ENCODE measurements around the gene GSE1.

GSE1 gene

DNA sequence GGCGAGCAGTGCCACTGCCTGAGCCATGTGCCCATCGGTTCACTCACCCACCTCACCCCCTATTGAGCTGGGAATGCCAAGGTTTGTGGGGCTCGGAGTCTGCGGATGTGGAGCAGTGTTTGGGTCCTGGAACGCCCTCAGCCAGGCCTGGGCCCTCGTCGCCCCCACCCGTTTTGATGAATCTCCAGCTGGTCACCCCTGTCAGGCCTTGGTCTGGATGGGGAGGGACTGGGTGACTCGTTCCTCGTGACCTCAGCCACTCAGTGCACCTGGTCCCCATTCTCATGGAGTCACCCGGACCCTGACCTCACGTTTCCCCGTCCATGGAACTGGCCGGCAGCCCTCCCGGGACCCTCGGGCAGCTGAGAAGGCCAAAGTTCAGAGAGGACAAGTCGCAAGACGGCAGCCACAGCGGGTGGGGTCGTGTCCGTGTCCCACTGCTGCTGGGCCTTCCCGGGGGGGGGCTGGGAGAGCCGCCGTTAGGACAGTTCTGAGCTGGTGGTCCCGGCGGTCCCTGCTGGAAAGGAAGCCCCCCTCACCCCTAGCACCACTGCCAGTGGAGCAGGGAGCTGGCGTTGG lies 23.2 kb downstream of the GSE1 start:
- DNase-seq, result no peak

GRCh38 chr16:85637061-85637807 lies 24.1 kb downstream of the GSE1 start:
- DNase-seq, result no peak

- DNase-seq, result no peak
These were observed 24.9 kb downstream of the GSE1 start for GRCh38 chr16:85637808-85638647.

DNA sequence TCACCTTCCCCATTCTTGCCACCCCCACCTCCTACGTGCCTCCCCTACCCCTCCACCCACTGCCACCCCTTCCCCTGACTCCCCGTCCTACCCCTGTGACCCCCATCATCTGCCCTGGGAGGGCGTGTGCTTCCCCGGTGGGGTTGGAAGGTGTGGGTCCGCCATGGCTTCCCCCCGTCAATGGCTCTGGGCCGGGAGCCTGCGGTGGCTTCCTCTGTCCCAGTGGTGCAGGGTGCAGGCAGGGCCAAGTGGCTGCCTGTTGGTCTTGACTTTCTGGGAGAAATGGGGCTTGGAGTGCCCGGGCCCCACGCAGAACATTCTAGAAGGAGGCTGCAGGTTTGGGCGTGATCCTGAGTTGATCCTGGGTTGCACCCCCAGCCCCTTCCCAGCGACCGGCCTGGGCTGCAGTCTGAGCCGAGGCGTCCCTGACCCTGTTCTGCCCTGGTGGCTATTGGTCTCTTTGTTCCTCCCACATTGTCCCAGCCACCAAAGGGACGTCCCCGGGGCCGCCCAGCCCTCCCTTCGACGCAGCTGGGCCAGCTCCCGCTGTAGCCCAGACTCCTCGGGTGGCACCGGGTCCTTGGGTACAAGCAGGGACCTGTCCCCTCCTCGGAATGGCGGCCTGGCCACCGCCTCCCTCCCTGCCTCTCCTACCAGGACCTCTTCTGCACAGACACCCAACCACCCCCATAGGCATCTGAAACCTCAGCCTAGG lies 25.7 kb downstream of the GSE1 start:
- DNase-seq, result no peak

DNA sequence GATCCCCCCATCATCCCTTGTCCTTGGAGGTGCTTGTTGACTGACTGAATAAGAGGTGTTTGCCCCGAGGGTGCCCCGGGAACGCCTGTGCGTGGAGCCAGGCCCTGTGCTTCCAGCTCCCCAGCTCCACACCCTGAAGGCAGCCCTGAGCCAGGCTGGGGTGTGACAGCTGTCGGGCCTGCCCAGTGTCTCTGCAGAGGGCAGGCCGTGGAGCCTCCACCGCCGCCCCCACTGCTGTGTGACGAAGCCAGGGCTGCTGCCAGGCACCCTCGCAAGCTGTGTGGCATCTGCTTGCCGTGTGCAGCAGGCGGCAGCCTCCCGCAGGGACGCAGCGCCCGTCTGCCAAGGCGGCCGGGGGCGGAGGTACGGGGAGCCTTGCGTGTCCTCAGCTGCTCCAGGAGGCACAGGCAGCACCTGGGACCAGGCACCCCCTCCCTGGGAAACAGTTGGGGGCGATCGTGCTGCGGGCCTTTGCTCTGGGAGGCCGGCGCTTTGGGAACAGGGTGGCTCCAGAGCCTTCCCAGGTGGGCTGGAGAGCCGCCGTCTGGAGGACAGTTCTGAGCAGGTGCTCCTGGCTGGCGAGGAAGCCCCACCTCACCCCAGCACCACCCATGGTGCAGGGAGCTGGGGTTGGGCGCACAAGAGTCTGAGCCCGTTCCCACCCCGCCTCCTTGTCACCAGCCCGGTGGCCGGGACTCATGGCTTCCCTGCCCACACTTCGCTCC lies 26.6 kb downstream of the GSE1 start:
- DNase-seq, result no peak

- no peak for DNase-seq
These were observed 27.1 kb downstream of the GSE1 start for GRCh38 chr16:85640254-85640558.

GRCh38 chr16:85640585-85640984 lies 27.5 kb downstream of the GSE1 start:
- no peak for DNase-seq

DNA sequence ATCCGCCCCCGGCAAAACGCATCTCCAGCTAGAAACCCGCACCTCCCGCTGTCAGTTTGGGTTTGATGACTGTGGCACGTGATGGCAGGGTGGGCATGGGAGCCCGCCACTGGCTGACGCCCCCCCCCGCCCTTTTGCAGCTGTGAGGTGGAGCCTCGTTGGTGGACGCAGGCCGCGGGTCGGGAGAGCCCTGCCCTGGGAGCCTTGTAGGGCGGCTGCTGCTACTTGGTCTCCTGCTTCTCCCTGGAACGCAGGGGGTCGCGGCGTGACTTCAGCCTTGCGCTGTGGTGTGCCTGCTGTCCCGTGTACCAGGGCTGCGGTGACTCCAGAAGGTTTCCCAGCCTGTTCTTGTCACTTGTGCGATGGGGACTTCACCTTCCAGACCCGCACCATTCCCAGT lies 28.2 kb downstream of the GSE1 start:
- DNase-seq, result no peak

- DNase-seq, result no peak
These were observed 28.7 kb downstream of the GSE1 start for GRCh38 chr16:85641776-85642176.

DNA sequence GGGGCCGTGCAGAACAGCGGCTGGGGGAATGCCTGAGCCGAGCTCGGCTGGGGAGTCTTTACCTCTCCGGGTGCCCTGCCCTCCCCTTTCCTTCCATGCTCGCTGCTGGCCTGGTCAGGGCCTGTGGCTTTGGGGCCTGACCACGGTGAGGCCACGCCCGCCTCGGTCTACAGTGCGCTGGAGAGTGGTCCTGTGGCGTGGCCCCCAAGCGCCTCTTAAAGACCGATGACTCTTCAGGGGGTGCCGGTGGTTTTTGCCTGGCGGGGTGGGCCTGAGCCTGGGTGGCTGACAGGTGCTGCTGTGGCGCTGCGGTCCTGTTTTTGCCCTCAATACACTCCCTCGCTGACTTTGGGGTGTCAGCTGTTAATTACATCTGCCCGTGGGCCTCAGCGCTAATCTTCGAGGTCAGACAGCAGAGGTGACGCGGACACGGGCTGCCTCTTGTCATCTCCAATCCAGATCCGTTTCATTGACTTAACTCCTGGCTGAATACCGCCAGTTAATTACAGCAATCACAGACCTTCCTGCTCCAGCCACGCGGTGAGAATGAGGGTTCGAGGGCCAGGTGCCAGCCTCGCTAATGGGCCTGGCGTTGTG lies 29.7 kb downstream of the GSE1 start:
- DNase-seq, result no peak

GRCh38 chr16:85643631-85644030 lies 30.5 kb downstream of the GSE1 start:
- DNase-seq, result no peak

DNA sequence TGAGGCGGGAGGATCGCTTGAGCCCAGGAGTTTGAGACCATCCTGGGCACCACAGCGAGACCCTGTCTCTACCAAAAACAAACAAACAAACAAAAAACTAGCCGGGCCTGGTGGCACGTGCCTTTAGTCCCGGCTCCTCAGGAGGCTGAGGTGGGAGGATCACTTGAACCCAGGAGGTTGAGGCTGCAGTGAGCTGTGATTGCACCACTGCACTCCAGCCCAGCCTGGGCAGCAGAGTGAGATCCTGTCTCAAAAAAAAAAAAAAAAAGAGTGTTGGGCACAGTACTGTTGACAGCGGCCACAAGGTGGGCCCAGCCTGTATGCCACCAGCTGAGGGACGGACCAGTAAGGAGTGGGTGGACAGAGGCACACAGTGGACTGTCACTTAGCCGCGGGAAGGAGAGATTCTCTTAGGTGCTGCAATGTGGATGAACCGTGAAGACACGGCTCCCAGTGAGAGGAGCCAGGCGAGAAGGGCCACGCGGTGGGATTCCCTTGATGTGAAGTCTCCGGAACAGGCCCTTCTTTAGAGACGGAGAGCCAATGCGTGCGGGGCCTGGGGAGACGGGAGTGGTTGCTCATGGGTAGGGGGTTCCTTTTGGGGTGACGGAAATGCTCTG lies 31.1 kb downstream of the GSE1 start:
- DNase-seq, result no peak

DNA sequence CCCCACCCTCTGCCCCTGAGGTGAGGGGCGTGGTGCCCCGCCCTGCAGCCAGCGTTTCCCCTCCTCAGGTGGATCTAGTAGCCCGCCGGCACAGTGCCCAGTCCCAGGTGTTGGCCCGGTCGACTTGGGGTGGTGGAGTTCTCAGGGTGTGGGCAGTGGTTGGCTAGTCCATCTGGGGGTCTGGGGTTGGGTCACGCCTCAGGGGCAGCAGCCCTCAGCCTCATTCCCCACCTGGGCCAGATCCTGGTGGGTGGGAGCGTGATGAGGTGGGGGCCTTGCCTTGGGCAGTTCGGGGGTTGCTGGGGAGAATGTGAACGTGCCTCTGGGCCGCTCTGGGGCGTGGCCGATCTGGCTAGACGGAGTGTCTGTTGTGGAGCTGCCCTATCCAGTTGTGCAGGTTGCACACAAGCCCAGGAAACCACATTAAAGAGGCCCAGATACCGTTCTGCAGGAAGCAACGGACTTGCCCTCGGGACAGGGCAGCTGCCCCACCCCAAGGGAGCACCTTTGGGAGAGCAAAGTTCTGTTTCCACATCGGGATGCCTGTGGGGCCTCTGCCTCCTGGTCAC lies 32.0 kb downstream of the GSE1 start:
- no peak for DNase-seq

DNA sequence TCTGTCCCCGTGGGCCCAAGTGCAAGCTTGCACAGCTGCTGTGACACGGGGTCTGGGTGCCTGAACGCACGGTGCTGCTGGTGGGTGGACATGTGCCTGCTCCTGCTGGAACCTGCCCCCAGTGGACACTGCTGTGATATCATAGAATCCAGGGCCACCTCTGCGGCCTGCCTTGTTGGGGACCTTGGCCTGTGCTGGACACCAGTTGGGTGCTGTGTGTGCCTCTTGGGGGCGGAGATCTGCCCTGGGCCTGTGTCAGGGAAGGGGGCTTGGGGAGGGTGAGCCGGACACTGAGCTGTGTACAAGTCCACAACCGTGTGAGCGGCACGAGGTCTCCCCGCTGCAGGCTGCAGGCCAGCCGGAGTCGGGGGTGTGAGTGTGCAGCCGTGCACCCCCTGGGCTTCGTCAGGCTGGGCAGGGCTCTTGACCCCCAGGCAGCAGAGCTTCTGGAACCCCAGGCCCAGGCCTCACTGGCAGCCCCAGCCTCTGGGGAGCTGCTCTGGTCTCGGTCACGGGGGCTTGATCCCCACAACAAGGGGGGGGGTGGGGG lies 33.3 kb downstream of the GSE1 start:
- DNase-seq, result no peak

DNA sequence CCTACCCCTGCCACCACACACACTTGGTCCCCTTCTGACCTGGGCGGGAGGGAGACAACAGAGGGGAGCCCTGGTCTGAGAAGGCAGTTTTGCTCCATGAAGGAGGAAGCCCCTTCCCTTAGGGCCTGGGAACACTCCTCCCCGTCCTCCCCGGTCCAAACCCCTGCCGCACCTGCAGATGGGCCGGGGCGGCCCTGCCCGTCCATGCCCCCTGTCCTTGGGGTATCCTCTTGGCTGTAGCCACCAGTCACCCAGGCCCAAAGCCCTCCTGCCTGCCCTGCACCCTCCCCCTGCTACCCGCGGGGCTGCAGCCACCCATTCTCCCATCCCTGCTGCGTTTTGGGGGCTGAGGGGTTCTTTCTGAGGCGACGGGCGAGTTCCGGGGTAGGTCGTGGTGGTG lies 33.9 kb downstream of the GSE1 start:
- no peak for DNase-seq

GRCh38 chr16:85648070-85648714 lies 35.1 kb downstream of the GSE1 start:
- no peak for DNase-seq

DNA sequence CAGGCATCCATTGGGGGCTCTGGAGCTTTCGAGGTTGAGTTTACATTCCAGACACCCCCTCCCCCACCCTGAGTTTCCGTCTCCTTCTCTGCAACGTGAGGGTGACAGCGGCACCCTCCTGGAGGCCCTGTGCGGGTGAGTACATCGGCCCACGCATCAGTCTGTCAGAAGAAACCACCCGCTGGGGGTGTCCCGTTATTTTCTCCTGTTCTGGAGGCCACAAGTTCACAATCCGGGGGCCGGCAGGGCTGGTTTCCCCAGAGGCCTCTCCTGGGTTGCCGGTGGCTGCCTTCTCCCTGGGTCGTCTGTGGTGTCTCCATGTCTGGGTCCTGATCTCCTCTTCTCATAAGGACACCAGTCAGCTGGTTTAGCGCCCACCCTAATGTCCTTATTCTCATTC lies 35.7 kb downstream of the GSE1 start:
- DNase-seq, result no peak

- no peak for DNase-seq
These were observed 36.5 kb downstream of the GSE1 start for GRCh38 chr16:85649411-85650134.

DNA sequence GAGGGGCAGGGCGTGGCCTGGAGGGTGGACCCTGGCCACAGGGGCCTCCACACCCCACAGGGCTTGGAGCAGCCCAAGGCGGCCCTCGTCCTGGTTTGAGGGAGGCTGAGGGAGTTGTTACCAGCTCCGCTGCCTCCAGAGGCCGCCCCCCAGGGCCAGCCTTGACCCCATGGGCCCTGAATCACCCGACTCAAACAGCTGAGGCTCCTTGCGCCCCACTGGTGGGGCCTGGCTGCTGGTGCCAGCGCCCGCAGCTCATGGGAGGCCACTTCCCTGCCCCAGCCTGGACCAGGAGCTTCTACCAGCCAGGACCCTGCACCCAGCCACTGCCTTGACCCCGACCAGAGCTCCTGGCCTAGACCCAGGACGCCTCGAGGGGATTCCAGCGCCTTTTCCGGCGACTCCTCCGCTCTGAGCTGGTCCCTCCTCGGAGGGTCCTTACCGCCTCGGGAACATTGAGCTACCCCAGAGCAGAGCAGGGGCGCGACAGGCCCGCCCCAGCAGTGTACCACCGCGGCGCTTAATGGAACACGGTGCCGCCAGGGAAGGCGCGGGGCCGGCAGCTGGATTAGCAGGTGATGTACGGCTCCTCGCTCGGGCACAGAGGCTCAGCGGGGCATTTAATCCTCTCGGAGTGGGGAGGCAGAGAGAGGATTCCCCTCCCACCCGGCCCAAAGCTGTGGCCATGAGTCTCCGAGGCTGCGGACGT lies 37.2 kb downstream of the GSE1 start:
- no peak for DNase-seq
